Mesendoderm (in vitro differentiated cells): ENCODE data around the gene GLRA3.
"Not testable (repeated sequence)": the region's sequence is repeated elsewhere in the genome, so short reads cannot be mapped to it uniquely, and the experiment has no call there.

Experiments
- DNase-seq: peaks from one replicate; pipeline ENCODE4 v3.0.0; 2013
- H2AK5ac ChIP-seq: 2 replicates; pipeline ENCODE4 v1.6.1; 2013; ENCODE audit warnings: low read length, inconsistent platforms
- H2BK120ac ChIP-seq: 2 replicates; pipeline ENCODE4 v1.6.1; 2013; ENCODE audit warnings: low read depth, mild to moderate bottlenecking, low read length, moderate library complexity, mixed read lengths
- H2BK15ac ChIP-seq: replicated peaks from 2 replicates; pipeline ENCODE4 v1.6.1; 2013; ENCODE audit warnings: low read depth, mild to moderate bottlenecking, moderate library complexity
- H2BK5ac ChIP-seq: 2 replicates; pipeline ENCODE4 v1.6.1; 2013; ENCODE audit warnings: low read length, inconsistent platforms
- H3K18ac ChIP-seq: 2 replicates; pipeline ENCODE4 v1.6.1; 2013; ENCODE audit warnings: mild to moderate bottlenecking, low read length, mixed read lengths
- H3K23ac ChIP-seq: one replicate; pipeline ENCODE4 v1.6.1; 2013; ENCODE audit warnings: low read length
- H3K27ac ChIP-seq: 2 replicates; pipeline ENCODE4 v1.5.1; 2013; ENCODE audit warnings: low read depth, mild to moderate bottlenecking, inconsistent platforms, low read length, moderate library complexity
- H3K27me3 ChIP-seq: 2 replicates; pipeline ENCODE4 v1.6.1; 2013; ENCODE audit warnings: low read length, control low read depth, mild to moderate bottlenecking, inconsistent platforms; ENCODE audit not compliant: insufficient read depth, poor library complexity
- H3K36me3 ChIP-seq: 2 replicates; pipeline ENCODE4 v1.6.1; 2013; ENCODE audit warnings: low read length, inconsistent platforms; ENCODE audit not compliant: control insufficient read depth, insufficient read depth
- H3K4ac ChIP-seq: one replicate; pipeline ENCODE4 v1.6.1; 2013; ENCODE audit warnings: low read depth, mild to moderate bottlenecking, low read length, moderate library complexity
- H3K4me1 ChIP-seq: 2 replicates; pipeline ENCODE4 v1.6.1; 2013; ENCODE audit warnings: low read depth, low read length, inconsistent platforms; ENCODE audit not compliant: control insufficient read depth
- H3K4me2 ChIP-seq: 2 replicates; pipeline ENCODE4 v1.6.1; 2013; ENCODE audit warnings: low read length
- H3K4me3 ChIP-seq: 2 replicates; pipeline ENCODE4 v1.5.1; 2013; ENCODE audit warnings: mild to moderate bottlenecking, low read length
- H3K56ac ChIP-seq: one replicate; pipeline ENCODE4 v1.6.1; 2013; ENCODE audit warnings: low read length
- H3K79me1 ChIP-seq: 2 replicates; pipeline ENCODE4 v1.6.1; 2013; ENCODE audit warnings: low read length, inconsistent platforms
- H3K79me2 ChIP-seq: 2 replicates; pipeline ENCODE4 v1.6.1; 2013; ENCODE audit warnings: mild to moderate bottlenecking, low read length; ENCODE audit not compliant: control insufficient read depth, insufficient read depth
- H3K9ac ChIP-seq: 2 replicates; pipeline ENCODE4 v1.6.1; 2013; ENCODE audit warnings: low read length, inconsistent platforms
- H4K5ac ChIP-seq: one replicate; pipeline ENCODE4 v1.6.1; 2013; ENCODE audit warnings: low read length
- H4K8ac ChIP-seq: one replicate; pipeline ENCODE4 v1.6.1; 2013; ENCODE audit warnings: low read depth, mild to moderate bottlenecking, control low read depth, low read length, moderate library complexity
- WGBS: extraction: QIAGEN DNeasy Blood & Tissue Kit; methylation state at CpG from one replicate; pipeline ENCODE4 v1.1.7; 2013; ENCODE audit warnings: low lambda C conversion rate, missing lambda C conversion rate; ENCODE audit not compliant: insufficient coverage; ENCODE audit errors: extremely low coverage; 5-methylcytosine and 5-hydroxymethylcytosine counted together

Gene GLRA3

DNA sequence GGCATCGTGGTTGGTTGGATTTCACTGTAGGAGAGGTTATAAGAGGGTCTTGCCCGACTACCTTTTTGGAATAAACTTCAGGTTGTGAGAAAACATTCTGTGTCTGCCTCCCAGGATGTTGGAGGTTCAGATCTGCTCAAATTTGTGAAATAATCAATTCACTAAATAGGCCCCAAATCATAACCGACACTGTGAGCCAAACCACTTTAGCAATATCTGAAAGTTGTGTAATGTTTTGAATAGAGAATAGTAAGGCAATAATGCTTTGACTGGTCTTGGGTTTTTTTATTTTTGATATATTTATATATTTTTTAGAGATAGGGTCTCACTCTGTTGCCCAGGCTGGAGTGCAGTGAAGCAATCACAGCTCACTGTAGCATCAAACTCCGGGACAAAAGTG lies 131.2 kb downstream of the GLRA3 start:
- H2BK15ac ChIP-seq = no peak overlapping the region
- no peak overlapping the region for H4K5ac ChIP-seq
- H3K36me3 ChIP-seq = no peaks in the 10 kb centered on the region
- H2AK5ac ChIP-seq = no peak overlapping the region
- no peak overlapping the region for H2BK120ac ChIP-seq
- no peak overlapping the region for H4K8ac ChIP-seq
- no peaks in the 10 kb centered on the region for H3K79me1 ChIP-seq
- no peak overlapping the region for H3K4ac ChIP-seq
- DNase-seq = no peak
- no peak overlapping the region for H3K4me3 ChIP-seq
- no peak overlapping the region for H3K4me2 ChIP-seq
- no peak overlapping the region for H3K56ac ChIP-seq
- H3K79me2 ChIP-seq = no peaks in the 10 kb centered on the region
- no CpG with 5 or more reads among the region's 4 CpGs for WGBS
- no peak overlapping the region for H3K23ac ChIP-seq
- no peak overlapping the region for H3K9ac ChIP-seq
- H3K18ac ChIP-seq = no peak overlapping the region
- H3K27me3 ChIP-seq = no peaks in the 10 kb centered on the region
- H3K27ac ChIP-seq = no peak overlapping the region
- H3K4me1 ChIP-seq = no peaks in the 10 kb centered on the region
- H2BK5ac ChIP-seq = no peak overlapping the region

DNA sequence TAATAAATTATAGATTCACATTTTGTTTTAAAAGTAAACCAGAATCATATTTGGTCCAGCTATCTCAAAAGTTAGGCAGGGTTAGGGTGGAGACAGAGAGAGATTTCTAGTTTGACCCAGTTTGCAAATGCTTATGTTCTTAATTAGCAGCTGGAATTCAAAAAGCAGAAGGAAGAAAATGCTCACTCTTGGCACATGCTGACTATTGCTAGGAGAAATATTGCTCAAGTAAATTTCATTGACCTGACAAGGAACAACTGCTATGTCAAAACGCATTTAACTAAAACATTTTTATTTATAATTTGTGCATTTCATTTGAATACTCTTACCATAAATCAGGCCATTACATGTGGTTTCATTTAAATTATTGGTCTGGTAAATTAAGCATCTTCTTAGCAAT lies 131.8 kb downstream of the GLRA3 start:
- no peak for DNase-seq
- Histone ChIP-seq H3K4me1 (no peaks in the 10 kb centered on the region), H4K8ac (no peak overlapping the region), H3K23ac (no peak overlapping the region), H3K4me3 (no peak overlapping the region), H3K18ac (no peak overlapping the region), H3K79me2 (no peaks in the 10 kb centered on the region), H3K27me3 (no peaks in the 10 kb centered on the region), H2BK120ac (no peak overlapping the region), H3K27ac (no peak overlapping the region), H3K4ac (no peak overlapping the region), H3K56ac (no peak overlapping the region), H2BK5ac (no peak overlapping the region), H3K4me2 (no peak overlapping the region), H3K36me3 (no peaks in the 10 kb centered on the region), H2AK5ac (no peak overlapping the region), H2BK15ac (no peak overlapping the region), H4K5ac (no peak overlapping the region), H3K79me1 (no peaks in the 10 kb centered on the region), H3K9ac (no peak overlapping the region)
- no CpG with 5 or more reads among the region's 1 CpG for WGBS

- H3K56ac ChIP-seq = no peak overlapping the region
- H3K4me3 ChIP-seq = no peak overlapping the region
- H3K4me1 ChIP-seq = no peaks in the 10 kb centered on the region
- DNase-seq = no peak
- H2BK5ac ChIP-seq = no peak overlapping the region
- no peak overlapping the region for H2BK15ac ChIP-seq
- H3K9ac ChIP-seq = no peak overlapping the region
- H3K4ac ChIP-seq = no peak overlapping the region
- no peaks in the 10 kb centered on the region for H3K27me3 ChIP-seq
- no peak overlapping the region for H3K23ac ChIP-seq
- H4K5ac ChIP-seq = no peak overlapping the region
- no peaks in the 10 kb centered on the region for H3K36me3 ChIP-seq
- no peak overlapping the region for H4K8ac ChIP-seq
- no peaks in the 10 kb centered on the region for H3K79me2 ChIP-seq
- H2BK120ac ChIP-seq = no peak overlapping the region
- no peak overlapping the region for H3K18ac ChIP-seq
- H3K27ac ChIP-seq = no peak overlapping the region
- H3K79me1 ChIP-seq = no peaks in the 10 kb centered on the region
- no peak overlapping the region for H3K4me2 ChIP-seq
- H2AK5ac ChIP-seq = no peak overlapping the region
Measured at GRCh38 chr4:174696657-174697056, 132.4 kb downstream of the GLRA3 start.

GRCh38 chr4:174691876-174692275 lies 137.2 kb downstream of the GLRA3 start:
- DNase-seq, H3K4me3 ChIP-seq, H3K27me3 ChIP-seq, H3K4me2 ChIP-seq, H3K79me1 ChIP-seq, H4K8ac ChIP-seq, H3K79me2 ChIP-seq, H2AK5ac ChIP-seq, H2BK120ac ChIP-seq, H3K56ac ChIP-seq, H3K4ac ChIP-seq, H3K23ac ChIP-seq, H3K36me3 ChIP-seq, H4K5ac ChIP-seq, H3K18ac ChIP-seq, H3K27ac ChIP-seq, H2BK15ac ChIP-seq, H3K9ac ChIP-seq, H2BK5ac ChIP-seq, H3K4me1 ChIP-seq: not testable (repeated sequence)
- WGBS = no CpG with 5 or more reads among the region's 24 CpGs

GRCh38 chr4:174690665-174691064 lies 138.4 kb downstream of the GLRA3 start:
- no peaks in the 10 kb centered on the region for H3K36me3 ChIP-seq
- no peak for DNase-seq
- H3K27me3 ChIP-seq = no peaks in the 10 kb centered on the region
- no CpG with 5 or more reads among the region's 1 CpG for WGBS
- H2BK5ac ChIP-seq = no peak overlapping the region
- no peak overlapping the region for H4K5ac ChIP-seq
- H2BK120ac ChIP-seq = no peak overlapping the region
- H2BK15ac ChIP-seq = no peak overlapping the region
- H3K4me3 ChIP-seq = no peak overlapping the region
- no peaks in the 10 kb centered on the region for H3K79me1 ChIP-seq
- no peaks in the 10 kb centered on the region for H3K79me2 ChIP-seq
- no peak overlapping the region for H3K4me2 ChIP-seq
- no peak overlapping the region for H3K23ac ChIP-seq
- H3K27ac ChIP-seq = no peak overlapping the region
- no peaks in the 10 kb centered on the region for H3K4me1 ChIP-seq
- H3K4ac ChIP-seq = no peak overlapping the region
- no peak overlapping the region for H3K18ac ChIP-seq
- H2AK5ac ChIP-seq = no peak overlapping the region
- no peak overlapping the region for H4K8ac ChIP-seq
- no peak overlapping the region for H3K9ac ChIP-seq
- no peak overlapping the region for H3K56ac ChIP-seq

- no peak for DNase-seq
- Histone ChIP-seq H3K27me3 (no peaks in the 10 kb centered on the region), H3K56ac (no peak overlapping the region), H3K36me3 (no peaks in the 10 kb centered on the region), H3K4me3 (no peak overlapping the region), H2AK5ac (no peak overlapping the region), H3K79me2 (no peaks in the 10 kb centered on the region), H2BK120ac (no peak overlapping the region), H3K18ac (no peak overlapping the region), H3K9ac (no peak overlapping the region), H3K79me1 (no peaks in the 10 kb centered on the region), H3K27ac (no peak overlapping the region), H4K5ac (no peak overlapping the region), H3K4me2 (no peak overlapping the region), H3K4ac (no peak overlapping the region), H3K23ac (no peak overlapping the region), H2BK15ac (no peak overlapping the region), H3K4me1 (no peaks in the 10 kb centered on the region), H4K8ac (no peak overlapping the region), H2BK5ac (no peak overlapping the region)
- no CpG with 5 or more reads among the region's 4 CpGs for WGBS
Measured at GRCh38 chr4:174689618-174690017, 139.4 kb downstream of the GLRA3 start.
